NCI-H748 (cell line): ENCODE results near the gene OTUD1.

ENCODE experiments used
- DNase-seq: peaks from one replicate; lab custom pipeline; 2025; ENCODE audit not compliant: unreplicated experiment; lab: John Stamatoyannopoulos, UW

Gene OTUD1

DNA sequence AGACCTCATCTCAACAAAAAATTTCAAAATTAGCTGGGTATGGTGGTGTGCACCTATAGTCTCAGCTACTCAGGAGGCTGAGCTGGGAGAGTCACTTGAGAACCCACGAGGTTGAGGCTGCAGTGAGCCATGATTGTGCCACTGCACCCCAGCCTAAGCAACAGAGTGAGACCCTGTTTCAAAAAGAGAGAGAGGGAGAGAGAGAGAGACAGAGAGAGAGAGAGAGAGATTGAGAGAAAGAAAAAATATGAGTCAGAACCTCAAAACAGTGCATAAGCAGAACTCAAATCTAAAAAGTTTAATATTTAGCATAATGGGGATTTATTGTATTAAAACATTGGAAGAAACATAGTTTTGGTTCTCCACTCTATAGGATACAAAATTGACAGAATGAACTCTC lies 17.5 kb upstream of the OTUD1 start:
- no peak for DNase-seq

DNA sequence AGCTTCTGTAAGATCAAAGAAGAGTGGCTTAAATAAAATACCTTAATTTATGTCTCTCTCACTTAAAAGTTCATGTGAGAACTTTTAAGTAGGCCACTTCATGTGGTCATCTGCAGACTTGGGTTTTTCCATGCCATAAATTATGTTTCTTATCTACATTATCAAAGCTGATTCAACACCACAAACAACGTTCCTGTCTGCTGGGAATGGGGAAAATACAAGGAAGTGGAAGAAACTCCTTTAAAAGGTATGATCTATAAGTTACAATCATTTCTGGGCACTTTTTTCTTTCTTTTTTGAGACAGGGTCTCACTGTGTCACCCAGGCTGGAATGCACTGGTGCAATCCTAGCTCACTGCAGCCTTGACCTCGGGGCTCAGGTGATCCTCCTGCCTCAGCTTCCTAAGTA lies 16.9 kb upstream of the OTUD1 start:
- DNase-seq: no peak

DNA sequence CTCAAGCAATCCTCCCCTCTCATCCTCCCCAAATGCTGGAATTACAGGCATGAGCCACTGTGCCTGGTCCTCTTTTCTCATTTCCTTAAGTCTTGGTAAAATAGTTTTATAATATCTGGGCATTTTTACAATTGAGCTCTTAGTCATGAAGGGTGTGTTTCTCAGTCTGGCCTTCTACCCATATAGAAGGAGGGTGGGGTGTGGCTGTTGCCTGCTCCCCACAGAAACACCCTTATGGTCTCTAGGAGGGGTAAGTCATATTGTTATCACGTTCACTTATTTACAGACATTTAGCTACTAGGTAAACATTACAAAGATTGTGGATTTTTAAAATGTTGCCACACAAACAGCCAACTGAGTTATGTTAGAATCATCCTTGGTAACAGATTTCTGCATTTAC lies 6.7 kb upstream of the OTUD1 start:
- DNase-seq: no peak

DNA sequence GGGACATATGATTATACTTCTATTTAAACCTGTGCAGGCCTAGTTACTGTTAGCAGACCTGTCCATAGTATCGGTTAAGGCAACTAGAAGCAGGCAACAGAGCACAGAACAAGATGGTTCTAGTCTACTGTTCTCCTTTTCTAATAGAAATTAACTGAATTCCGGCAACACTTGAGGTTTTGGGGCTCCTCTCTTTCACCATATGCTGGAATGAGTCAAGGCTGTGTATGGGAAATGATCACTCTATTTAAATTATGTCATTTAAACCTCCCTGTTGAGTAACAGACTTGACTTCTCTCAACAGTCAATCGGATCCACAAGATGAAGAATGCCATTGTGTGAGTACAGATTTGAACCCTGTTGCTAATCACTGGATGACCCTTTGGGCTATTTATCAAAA lies 6.2 kb upstream of the OTUD1 start:
- no peak for DNase-seq

DNA sequence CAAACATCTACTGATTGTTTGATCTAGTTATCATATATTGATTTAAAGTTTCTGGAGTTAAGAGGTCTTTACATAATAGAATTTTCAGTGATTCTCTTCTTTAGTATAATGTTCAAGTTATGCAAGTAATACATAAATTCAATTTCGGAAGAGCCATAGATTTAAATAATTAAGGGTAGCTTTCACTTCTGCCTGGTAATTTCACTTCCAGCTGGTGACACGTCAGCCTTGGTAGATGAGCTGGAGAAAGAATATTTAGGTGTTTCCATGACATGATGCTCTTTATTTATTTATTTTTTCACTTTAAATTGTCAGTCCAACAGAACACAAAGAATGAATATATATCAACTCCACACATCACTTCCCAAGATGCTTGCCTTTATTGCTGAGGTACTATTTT lies 5.2 kb upstream of the OTUD1 start:
- DNase-seq: no peak

DNA sequence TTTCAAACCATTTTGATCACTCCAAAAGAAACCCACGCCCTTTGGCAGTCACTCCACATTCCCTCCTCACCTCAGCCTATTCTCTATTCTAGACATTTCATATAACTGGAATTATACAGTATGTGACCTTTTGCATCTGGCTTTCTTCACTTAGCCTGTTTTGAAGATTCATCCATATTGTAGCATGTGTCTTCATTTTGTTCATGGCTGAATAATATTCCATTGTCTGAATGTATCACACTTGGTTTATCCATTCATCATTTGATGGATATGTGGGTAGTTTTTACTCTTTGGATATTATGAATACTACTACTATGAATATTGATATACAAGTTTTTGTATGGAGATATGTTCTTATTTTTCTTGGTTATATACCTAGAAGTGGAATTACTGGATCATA lies 3.5 kb upstream of the OTUD1 start:
- DNase-seq: no peak

DNA sequence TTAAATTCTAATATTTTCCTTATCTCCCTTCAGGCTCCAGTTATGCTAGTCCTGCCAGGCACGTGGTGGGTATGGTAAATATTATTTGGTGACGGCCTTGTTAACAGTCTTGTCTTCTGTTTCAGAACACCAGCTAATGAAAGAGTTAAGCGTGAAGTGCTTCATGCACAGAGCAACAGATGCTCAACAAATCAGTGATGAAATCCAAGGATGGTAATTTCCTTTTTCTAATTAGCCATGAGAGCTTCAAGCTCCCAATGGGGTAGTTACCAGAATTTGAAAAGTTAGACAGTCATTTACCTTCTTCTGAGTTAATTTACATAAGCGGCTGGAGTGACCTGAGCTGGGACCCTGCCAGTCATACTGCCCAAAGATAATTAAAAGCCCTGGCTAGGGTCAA lies 1.9 kb upstream of the OTUD1 start:
- DNase-seq: no peak

DNA sequence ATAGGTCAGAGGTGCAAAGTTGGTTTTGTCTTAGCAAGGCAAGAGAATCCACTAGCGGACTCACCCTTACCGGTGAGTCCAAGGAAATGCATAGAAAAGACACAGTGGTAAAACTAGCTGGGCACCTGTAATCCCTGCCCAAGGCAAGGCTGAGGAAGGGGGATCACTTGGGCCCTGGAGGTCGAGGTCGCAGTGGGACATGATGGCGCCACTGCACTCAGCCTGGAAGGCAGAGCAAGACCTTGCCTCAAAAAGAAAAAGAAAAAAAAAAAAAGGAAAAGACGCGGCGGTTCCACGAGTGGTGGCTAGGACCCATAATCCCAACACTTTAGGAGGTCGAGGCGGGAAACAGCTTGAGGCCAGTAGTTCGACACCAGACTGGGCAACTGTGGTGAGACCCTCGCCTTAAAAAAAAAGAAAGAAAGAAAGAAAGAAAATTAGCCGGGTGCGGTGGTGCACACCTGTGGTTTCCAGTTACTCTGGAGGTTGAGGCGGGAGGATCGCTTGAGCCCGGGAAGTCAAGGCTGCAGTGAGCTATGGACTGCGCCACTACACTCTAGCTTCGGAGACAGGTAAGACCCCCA lies 820 bp upstream of the OTUD1 start:
- no peak for DNase-seq

DNA sequence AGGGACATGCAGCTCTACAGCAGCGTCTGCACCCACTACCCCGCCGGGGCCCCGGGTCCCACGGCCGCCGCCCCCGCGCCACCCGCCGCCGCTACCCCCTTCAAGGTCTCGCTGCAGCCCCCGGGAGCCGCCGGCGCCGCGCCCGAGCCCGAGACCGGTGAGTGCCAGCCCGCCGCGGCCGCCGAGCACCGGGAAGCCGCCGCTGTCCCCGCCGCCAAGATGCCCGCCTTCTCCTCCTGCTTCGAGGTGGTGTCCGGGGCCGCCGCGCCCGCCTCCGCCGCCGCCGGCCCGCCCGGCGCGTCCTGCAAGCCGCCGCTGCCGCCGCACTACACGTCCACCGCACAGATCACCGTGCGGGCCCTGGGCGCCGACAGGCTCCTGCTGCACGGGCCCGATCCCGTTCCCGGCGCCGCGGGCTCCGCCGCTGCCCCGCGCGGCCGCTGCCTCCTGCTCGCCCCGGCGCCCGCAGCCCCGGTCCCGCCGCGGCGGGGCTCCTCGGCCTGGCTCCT lies 631 bp downstream of the OTUD1 start:
- DNase-seq: peak; percentile 39

DNA sequence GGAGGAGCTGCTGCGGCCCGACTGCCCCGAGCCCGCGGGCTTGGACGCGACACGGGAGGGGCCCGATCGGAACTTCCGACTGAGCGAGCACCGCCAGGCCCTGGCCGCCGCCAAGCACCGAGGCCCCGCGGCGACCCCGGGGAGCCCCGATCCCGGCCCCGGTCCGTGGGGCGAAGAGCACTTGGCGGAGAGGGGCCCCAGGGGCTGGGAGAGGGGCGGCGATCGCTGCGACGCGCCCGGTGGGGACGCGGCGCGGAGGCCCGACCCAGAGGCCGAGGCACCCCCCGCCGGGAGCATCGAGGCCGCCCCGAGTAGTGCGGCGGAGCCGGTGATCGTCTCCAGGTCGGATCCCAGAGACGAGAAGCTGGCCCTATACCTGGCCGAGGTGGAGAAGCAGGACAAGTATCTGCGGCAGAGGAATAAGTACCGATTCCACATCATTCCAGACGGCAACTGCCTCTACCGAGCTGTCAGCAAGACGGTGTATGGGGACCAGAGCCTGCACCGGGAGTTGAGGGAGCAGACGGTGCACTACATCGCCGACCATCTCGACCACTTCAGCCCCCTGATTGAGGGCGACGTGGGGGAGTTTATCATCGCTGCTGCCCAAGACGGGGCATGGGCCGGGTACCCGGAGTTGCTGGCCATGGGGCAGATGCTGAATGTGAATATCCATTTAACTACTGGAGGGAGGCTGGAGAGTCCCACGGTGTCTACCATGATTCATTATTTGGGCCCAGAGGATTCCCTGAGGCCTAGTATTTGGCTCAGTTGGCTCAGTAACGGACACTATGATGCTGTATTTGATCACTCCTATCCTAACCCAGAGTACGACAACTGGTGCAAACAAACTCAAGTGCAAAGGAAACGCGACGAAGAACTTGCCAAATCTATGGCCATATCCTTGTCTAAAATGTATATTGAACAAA lies 1.4 kb downstream of the OTUD1 start:
- DNase-seq: peak; percentile 39

DNA sequence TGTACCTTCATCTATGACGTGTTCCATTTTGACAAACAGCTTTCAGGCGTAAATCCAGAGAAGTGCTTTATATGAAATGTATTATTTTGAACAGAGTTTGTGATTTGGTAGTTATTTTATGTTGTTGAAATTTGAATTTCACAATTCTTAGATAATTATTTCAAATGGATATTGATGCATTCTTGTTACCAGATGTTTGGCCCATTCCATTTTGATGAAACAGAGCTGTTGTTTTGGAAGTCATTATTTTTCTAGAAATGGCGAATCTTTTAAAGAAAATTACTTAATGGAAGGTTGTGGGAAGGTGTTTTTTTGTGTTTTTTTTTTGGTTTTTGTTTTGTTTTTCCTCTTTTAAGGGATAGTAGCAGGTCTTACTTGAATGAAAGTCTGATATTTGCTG lies 2.4 kb downstream of the OTUD1 start:
- no peak for DNase-seq

DNA sequence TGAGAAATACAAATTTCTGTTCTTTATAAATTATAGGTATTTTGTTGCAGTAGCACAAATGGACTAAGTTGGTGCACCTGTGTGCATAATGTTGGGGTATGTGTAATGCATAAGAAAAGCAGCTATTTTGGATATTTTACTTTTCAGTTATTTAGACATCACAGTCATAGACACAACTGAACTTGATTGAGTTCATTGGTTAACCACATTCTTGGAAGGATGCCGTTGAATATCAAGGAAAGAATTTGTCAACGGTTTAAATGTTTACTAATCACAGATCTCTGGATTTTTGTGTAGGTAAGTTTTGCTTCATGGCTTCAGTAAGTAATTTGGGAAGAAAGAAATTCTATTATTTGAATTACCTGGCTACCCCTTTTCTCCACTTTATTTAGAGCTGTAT lies 4.1 kb downstream of the OTUD1 start:
- no peak for DNase-seq

DNA sequence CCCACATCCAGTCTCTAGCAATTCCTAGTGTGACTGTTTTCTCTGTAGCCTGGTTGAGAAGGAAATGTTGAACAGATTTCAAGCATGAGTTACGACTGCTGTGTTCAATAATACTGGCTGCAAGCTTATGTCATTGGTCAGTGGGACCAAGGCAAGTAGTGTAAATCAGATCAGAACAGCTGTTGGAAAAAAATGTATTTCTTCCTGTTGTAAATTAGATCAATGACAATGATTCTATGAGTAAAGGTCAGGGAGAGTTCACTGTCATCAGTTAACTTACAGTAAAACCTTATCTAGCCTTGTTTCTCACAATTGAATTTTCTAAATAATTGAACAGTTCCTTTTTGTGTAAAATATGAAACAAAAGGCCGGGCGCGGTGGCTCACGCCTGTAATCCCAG lies 6.7 kb downstream of the OTUD1 start:
- no peak for DNase-seq

DNA sequence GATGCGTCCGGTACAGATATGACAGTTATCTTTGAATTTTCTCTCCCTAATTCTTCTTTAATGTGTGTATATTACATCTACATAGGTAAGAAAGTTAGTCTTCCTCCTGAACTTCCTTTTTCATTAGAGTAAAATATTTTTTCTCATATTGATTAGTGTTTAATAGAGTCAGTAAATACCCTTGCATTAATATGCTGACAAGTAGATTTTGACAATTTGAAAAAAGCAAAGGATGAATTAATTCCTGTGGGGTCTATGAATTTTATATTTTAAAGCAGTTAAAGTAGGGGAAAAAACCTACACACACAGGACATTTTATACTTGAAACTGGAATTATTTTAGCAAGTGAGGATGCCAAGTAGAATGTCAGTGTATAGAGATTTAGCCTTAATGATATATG lies 9.4 kb downstream of the OTUD1 start:
- DNase-seq: no peak

DNA sequence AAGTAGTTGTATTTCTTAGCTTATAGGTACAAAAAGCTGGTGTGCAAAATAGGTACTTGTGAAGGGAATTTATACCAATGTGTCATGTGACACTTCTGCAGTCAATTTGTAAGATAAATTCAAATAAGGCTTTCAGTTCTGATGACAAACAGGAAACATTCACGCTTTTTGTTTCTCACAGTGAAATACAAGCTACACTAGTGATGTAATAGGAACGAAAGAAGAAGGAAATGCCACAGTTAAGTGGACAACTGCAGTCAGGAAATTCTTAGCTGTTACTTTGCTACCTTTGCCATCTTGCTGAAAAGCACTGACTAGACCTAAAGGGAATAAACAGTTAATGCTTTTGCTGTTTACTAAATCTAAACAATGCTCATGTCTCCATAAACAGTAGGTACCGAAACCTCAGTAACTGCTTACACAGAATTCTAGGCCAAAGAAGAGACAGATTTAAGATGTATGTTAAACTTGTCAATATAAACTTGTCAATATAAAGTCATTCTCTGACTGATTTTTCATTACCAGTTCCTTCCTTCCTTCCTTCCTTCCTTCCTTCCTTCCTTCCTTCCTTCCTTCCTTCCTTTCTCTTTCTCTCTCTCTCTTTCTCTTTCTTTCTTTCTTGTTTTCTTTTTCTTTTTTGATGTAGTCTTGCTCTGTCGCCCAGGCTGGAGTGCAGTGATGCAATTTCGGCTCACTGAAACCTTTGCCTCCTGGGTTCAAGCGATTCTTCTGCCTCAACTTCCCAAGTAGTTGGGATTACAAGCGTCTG lies 10.1 kb downstream of the OTUD1 start:
- DNase-seq: no peak

DNA sequence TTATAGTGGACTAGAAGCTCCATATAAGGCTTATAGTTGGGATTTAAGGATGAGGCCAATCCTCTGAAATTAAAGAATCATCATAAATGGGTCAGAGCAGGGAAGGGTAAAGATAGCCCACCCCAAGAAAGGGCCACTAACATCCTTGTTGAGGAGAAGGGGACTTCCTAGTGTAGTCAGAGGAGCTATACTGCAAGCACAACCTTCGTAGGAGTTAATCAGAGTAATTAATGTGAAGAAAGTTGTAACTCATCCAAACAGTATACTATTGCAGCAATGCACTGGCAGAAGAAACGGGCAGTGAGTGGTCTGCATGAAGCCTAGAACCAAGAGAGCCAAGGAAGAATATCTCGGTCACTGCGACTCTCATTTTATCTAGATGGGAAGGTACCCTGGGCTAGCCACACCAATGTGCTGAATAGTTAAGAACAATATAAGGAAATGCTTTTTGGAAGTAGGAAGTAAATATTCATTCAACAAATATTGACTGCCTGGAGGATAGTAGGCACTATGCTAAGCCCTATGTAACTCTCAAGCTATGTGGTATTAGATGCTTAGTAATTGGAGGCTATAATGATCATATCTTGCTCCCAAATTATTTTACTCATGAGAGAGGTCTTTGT lies 13.3 kb downstream of the OTUD1 start:
- DNase-seq: no peak

DNA sequence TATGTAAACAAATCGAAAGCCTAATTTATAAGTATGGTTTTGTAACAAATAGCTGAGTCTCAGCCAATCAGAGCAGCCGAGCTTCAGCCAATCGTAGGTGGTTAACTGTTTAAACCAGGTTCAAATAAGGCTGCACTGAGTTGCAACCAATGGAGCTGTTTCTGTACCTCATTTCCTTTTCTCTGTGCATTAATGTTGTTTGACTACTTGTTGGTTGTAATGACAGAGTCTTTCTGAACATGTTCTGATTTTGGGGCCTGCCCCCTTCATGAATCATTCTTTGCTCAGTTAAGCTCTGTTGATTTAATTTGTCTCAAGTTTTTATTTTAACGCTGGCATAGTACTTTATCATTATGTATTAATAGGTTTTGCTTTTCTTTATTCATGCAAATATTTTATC lies 14.6 kb downstream of the OTUD1 start:
- DNase-seq: no peak

DNA sequence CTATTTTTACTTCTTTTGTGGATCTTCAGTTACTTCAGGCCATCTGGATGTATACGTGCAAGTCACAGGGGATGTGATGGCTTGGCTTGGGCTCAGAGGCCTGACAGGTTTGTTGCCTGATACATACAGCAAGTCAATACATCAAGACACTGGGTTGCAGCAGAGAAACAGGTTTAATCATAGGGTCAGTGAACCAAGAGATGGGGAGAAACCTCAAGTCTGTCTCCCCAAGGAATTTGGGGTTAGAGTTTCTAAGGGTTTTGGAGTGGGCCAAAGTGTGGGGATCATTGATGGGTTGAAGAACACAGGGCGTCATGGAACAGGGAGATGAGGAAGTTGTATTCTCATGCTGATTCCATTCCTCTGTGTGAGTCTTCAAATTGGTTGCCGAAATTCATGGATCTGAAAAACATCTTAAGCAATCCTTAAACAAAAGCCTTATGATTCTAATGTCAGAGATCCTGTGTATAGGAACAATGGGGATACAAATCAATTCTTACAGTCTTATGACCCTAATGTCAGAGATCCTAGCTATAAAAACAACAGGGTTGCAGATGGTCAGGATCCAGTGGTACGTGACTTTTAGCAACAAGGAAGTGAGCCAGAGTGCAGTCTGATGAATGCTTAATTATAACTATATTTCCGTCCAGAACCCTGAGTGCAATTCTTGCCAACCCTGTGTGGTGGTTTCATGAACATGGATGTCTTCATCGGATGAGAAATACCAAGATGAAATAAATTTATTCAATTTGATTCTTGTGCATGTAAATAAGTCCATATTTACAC lies 18.9 kb downstream of the OTUD1 start:
- DNase-seq: no peak

DNA sequence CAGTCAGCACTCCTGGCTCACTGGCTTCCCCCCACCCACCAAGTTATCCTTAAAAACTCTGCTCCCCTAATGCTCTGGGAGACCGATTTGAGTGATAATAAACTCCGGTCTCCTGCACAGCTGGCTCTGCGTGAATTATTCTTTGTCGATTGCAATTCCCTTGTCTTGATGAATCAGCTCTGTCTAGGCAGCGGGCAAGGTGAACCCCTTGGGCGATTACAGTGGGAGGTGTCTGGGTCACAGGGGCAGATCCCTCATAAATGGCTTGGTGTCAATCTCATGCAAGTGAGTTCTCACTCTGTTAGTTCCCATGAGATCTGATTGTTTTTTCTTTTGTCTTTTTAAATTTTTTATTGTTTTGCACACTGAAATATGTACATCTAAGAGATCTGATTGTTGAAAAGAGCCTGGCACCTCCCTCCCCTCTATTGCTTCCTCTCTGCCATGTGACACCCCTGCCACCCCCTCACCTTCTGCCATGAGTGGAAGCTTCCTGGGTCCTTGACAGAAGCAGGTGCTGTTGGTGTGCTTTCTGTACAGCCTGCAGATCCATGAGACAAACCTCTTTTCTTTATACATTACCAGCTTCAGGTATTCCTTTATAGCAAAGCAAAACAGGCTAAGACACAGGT lies 20.5 kb downstream of the OTUD1 start:
- DNase-seq: no peak

DNA sequence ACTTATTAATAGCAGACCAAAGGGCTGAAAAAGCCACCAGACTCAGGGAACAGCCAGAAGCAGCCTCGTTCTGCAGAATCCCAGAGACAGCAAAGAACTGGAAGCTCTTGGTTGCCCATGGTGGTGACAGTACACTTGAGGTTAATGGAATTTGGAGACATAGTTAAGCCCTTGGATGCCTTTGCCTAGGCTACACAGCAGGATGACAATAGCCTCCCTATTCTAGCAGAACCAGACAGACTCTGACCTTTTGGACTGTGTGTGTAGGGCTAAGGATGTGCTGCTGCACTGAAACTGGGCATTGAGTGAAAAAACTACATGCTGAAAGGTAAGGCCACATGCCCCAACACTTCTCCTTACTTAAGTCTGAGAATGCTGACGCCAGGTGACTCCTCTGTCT lies 22.7 kb downstream of the OTUD1 start:
- no peak for DNase-seq
